Measurements from ENCODE around the gene CD6.

DNA sequence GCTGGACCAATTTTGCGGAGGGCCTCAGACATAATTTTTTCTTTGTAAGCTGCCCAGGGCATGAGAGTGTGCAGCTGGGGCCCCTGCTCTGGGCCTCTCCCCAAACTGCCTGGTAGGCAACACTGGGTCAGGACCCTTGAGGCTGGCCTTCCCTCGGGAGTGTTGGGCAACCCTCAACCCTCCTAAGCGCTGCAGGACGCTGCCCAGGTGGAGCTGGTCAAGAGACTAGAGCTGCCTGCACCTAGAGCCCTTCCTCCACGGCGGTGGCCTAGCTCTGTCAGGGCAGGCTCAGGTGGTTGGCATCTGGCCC, 47.7 kb upstream of the CD6 start:
- no peak for TF ChIP-seq CTCF (IDR thresholded peaks at IDR 0.05; ENCODE audit: low read depth, low read length, poor library complexity, severe bottlenecking)
- no peak for TF ChIP-seq EZH2phosphoT487 (IDR thresholded peaks at IDR 0.05; ENCODE audit: borderline replicate concordance, low read length)
